ENCODE measurements around the gene ABHD1.
"Not testable (repeated sequence)": the region's sequence is repeated elsewhere in the genome, so short reads cannot be mapped to it uniquely, and the experiment has no call there.

ABHD1 gene

DNA sequence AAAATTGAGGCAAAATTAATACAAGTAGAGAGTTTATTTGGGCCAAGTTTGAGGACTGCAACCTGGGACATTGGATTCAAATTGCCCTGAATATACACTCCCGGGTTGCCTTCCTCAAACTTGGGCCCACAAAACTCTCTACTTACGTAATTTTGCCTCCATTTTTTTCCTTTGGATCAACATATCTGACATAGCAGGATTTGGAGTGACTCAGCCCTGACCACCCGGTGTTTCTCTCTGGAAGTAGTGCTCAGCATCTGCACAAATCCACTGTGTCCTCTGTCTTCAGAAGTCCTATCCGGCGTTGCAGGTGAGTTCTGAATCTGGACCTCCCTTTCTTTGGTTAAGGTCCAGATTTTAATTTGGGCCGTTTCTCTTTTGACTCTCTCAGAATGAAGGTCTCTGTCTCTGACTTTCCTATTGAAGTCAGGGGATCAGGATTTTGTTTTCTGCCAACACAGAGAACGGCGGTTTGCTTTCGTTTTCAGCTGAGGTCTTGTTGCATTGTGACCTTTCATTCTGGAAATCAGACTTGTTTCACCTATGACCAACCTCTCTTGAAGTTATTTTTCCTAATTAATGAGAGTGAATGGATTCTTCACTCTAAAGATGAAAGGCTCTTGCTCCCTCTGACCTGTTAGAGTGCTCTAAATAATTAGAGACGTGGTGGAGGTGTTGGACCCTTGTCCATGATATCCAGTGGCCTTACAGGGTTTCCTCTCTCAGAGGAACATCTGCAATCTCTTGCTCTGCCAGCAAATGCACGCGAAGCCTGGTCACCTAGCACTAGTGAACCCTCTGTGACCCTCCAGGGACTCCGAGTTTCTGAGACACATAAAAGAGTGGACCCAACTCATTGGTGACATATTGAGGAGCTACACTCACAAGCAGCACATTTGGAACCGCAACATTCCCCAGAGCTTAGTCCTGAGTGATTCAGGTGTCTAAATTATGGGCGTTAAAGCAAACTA lies 38.8 kb downstream of the ABHD1 start:
- FAIRE-seq (no peak), DNase-seq (ENCODE audit: low spot score) (no peak)

DNA sequence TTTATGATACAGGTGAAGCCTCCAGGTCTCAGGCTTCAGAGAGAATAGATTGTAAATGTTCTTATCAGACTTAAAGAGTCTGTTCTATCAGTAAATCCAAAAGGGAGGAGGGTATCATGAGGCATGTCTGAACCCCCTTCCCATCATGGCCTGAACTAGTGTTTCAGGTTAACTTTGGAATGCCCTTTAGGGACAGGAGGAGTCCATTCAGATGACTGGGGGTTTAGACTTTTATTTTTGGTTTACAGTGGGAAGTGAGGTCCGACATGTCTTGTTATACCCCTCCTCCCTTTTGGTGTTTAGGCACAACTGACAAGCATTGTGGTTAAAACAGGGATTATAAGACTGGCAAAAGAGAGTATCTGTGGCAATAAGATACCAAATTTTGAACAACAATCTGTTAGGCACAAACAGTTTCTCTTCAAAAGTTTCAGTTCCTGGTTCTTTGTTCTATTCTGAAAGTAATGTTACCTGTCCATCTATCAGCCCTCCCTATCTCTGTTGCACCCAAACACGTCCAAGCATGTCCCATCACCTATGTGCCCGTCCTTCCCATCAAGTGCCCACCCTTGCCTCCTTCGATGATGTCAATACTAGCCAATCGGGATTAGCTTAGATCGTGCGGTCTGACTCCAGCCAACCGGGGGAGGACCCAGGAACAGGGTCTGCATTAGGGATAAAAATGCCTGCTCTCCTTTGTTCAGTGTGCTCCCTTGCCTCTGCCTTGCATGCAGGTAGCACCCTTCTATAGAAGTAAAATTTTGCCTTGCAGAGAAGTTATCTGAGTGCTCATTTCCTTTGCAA lies 41.5 kb downstream of the ABHD1 start:
- FAIRE-seq (no peak), DNase-seq (ENCODE audit: low spot score) (no peak)

DNA sequence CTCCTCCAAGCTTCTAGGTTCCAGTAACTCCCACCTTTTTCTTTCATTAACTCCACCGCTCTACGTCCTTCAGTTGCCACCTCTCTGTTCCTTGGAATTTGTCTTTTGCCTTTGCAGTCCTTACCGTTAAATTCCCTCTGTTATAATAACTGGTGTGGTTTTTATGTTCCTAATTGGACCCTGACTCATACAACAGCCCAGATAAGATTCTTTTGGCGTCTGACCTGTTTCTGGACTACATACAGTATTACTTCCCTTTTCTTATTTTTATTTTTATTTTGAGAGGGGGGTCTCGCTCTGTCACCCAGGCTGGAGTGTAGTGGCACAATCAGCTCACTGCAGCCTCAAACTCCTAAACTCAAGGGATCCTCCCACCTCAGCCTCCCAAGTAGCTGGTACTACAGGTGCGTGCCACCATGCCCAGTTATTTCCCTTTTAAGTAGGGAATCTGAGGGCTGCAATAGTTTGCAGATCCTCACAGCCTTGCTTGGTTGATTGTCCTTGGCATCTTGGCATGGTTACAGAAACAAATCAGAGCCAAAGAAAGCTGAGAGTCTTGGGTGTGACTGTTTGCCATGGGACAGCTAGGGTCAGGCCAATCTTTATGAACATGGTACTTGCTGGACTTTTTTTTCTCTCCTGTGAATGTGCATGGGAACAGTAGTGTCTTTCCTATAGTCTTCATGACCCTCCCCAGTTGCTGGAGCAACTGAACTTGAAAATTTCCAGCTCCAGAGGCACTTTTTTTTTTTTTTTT lies 47.1 kb downstream of the ABHD1 start:
- FAIRE-seq (no peak), DNase-seq (ENCODE audit: low spot score) (no peak)

DNA sequence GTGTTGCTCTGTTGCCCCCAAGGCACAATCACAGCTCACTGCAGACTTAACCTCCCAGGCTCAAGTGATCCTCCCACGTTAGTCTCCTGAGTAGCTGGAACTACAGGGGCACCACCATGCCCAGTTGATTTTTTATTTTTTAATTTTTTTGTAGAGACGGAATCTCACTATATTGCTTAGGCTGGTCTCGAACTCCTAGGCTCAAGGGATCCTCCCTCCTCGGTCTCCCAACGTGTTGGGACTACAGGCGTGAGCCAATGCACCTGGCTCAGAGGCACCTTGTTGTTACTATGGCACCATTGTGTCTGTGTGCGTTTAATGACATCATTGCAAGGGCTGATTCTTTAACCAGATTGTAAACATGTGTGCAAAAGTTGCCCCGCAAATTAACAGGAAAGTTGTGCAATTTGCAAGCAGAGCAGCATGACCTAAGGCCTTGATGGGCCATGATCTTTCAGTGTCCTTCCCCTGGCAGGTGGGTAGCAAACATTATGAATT lies 47.8 kb downstream of the ABHD1 start:
- no peak for DNase-seq (ENCODE audit: low spot score)
- FAIRE-seq: no peak

DNA sequence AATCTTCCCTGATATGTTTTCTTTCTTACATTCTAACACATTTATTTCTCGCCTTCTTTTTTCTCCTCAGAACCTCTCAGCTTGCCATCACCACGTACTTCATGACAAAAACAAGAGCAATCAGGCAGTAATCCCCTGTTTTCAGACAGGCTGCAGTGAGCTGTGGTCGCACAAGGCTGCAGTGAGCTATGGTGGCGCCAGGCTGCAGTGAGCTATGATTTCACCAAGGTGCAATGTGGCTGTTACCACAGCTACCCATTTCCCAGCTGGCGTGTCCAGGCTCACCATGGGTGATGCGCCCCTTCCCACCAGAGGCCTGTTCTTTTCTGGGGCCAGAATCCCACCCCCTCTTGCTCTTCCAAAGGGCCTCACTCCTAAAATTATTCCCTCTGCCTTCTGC lies 51.0 kb downstream of the ABHD1 start:
- DNase-seq (ENCODE audit: low spot score) (no peak), FAIRE-seq (no peak)

DNA sequence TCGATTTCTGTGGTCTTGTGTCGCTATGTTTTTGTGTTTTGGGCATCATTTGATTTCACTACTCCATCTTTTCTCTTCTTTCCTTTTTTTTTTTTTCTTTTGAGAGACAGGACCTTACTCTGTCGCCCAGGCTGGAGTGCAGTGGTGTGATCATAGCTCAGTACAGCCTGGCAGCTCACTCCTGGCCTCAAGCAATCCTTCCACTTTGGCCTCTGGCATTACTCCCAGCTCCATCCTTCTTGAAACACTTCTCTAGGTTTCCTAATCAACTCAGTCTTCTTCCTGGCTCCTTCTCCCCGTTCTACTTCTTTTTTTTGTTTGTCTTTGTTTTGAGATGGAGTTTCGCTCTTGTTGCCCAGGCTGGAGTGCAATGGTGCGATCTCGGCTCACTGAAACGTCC lies 51.7 kb downstream of the ABHD1 start:
- FAIRE-seq: no peak
- DNase-seq (ENCODE audit: low spot score): no peak

DNA sequence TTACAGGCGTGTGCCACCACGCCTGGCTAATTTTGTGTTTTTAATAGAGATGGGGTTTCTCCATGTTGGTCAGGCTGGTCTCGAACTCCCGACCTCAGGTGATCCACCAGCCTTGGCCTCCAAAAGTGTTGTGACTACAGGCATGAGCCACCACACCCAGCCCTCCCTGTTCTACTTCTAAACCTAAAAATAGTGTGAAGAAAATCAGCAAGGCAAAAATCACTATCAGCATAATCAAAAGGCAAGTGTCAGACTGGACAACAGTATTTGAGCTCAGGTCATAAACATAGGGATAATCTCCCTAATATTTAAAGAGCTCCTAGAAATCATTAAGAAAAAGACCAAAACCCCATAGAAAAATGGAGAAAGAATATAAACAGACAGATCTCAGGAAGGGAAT lies 52.2 kb downstream of the ABHD1 start:
- DNase-seq (ENCODE audit: low spot score); FAIRE-seq: not testable (repeated sequence)

DNA sequence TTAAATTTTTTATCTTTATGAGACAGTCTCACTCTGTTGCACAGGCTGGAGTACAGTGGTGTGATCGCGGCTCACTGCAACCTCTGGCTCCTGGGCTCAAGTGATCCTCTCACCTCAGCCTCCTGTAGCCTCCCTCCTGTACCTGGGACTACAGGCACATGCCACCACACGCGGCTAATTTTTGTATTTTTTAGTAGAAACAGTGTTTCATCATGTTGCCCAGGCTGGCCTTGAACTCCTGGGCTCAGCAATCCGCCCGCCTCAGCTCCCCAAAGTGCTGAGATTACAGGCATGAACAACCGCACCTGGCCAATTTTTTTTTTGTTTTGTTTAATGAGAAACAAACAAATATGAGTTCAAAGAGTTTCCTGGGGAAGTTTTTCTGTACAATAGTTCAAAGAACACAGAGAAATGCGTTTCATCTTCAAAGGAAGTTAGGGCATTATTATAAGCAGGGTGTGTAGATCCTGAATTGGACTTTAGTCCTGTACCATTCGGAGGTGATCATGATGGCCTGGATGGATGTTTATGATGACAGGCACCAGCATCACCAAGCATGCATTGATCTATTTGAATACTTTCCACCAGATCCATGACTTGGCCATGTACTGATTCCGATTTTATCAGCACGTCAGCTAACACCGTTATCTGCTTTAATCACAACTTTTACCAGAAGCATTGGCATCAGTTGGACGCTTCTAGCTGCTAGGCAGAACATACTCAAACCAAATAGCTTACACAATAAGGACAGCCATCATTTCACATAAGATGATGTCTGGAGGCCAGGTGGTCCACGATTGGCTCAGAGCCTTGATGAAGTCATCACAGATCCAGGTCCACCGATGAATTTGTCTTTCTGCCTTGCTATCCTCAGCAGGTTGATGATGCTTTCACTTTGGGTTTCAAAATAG lies 54.1 kb downstream of the ABHD1 start:
- DNase-seq (ENCODE audit: low spot score) (no peak), FAIRE-seq (no peak)

DNA sequence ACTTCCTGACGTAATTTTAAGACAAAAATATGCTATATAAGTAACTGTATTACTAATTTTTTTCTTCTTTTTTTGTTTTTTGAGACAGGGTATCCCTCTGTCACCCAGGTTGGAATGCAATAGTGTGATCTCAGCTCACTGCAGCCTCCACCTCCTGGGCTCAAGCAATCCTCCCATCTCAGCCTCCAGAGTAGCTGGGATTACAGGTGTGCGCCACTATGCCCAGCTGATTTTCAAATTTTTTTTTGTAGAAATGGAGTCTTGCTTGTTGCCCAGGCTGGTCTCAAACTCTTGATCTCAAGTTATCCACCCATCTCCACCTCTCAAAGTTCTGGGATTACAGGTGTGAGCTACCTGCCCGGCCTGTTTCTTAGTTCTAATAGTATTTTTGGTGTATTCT lies 54.9 kb downstream of the ABHD1 start:
- DNase-seq (ENCODE audit: low spot score) (no peak), FAIRE-seq (no peak)

DNA sequence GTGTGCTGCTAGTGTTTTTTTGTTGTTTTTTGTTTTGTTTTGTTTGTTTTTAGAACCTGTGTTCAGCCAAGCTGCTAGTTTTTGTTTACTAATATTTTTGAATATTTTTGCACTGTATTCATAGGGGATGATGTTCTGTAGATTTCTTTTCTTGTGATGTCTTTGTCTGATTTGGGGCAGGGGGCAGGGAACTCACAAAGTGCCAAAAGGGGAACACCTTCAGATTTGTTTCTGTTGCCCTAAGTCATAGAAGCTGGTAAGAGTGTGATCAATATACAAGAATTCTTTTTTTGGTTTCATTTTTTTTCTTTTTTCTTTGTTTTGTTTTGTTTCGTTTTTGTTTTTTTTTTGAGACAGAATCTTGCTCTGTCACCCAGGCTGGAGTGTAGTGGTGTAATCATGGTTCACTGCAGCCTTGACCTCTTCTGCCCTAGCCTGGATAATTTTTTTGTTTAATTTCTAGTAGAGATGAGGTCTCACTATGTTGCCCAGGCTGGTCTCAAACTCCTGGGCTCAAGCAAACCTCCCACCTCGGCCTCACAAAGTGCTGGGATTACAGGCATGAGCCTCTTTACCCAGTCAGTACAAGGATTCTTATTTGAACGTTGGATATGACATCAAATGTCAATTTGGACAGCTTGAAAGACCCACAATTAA lies 55.9 kb downstream of the ABHD1 start:
- no peak for FAIRE-seq
- DNase-seq (ENCODE audit: low spot score): no peak

All from RCC 7860 (cell line).